Keratinocyte (primary cell): ENCODE measurements around the gene SCAF8. TPM values are rescaled to one million over a fixed set of nuclear protein-coding genes. Genes with fewer than 3 reads are reported as not detected.
"Not testable (repeated sequence)": the region's sequence is repeated elsewhere in the genome, so short reads cannot be mapped to it uniquely, and the experiment has no call there.

ENCODE experiments used
- DNase-seq: peaks from one replicate; pipeline ENCODE4 v3.0.0-alpha.2; 2011; ENCODE audit warnings: low read depth, missing footprints, low spot score
- FAIRE-seq: peaks from 2 replicates; lab custom pipeline; 2011; peaks lifted over from hg19 to GRCh38; lab: Jason Lieb, UNC
- H2AFZ ChIP-seq: 2 replicates; pipeline ENCODE4 v1.6.0; 2012; ENCODE audit warnings: low read length, control low read depth, inconsistent platforms; ENCODE audit not compliant: control insufficient read depth
- H3K27ac ChIP-seq: 2 replicates; pipeline ENCODE4 v1.5.1; 2011; ENCODE audit warnings: low read length; ENCODE audit not compliant: control insufficient read depth, insufficient read depth
- H3K27me3 ChIP-seq: 3 replicates; pipeline ENCODE4 v1.6.0; 2011; ENCODE audit warnings: low read length; ENCODE audit not compliant: control insufficient read depth, insufficient read depth; ENCODE audit errors: extremely low read depth
- H3K36me3 ChIP-seq, 2 experiments: 2 replicates in 1 of 2; 3 replicates in 1 of 2; pipeline ENCODE4 v1.5.1; 2011; ENCODE audit warnings: low read length in 2 of 2, mild to moderate bottlenecking in 1 of 2; ENCODE audit not compliant: control insufficient read depth in 2 of 2, insufficient read depth in 2 of 2; ENCODE audit errors: extremely low read depth in 1 of 2
- H3K4me1 ChIP-seq: 3 replicates; pipeline ENCODE4 v1.5.1; 2011; ENCODE audit warnings: low read length; ENCODE audit not compliant: control insufficient read depth, insufficient read depth; ENCODE audit errors: extremely low read depth
- H3K4me2 ChIP-seq: 3 replicates; pipeline ENCODE4 v1.6.0; 2011; ENCODE audit warnings: low read depth, low read length; ENCODE audit not compliant: control insufficient read depth, insufficient read depth; ENCODE audit errors: extremely low read depth
- H3K4me3 ChIP-seq, 3 experiments: fragments of 200-600 bp in 1 of 3; sonication (generic) in 1 of 3; 2 replicates in 2 of 3; 3 replicates in 1 of 3; pipeline ENCODE4 v1.5.1; 2011 to 2016; ENCODE audit warnings: low read length in 3 of 3, mild to moderate bottlenecking in 3 of 3, control low read depth in 2 of 3, inconsistent platforms in 1 of 3, low read depth in 1 of 3, mixed read lengths in 1 of 3, mixed run types in 1 of 3, moderate library complexity in 1 of 3; ENCODE audit not compliant: control insufficient read depth in 2 of 3, insufficient read depth in 2 of 3; ENCODE audit errors: extremely low read depth in 1 of 3
- H3K79me2 ChIP-seq: 2 replicates; pipeline ENCODE4 v1.6.0; 2012; ENCODE audit warnings: low read length; ENCODE audit not compliant: control insufficient read depth, insufficient read depth
- H3K9ac ChIP-seq: 3 replicates; pipeline ENCODE4 v1.6.0; 2011; ENCODE audit warnings: low read length; ENCODE audit not compliant: control insufficient read depth, insufficient read depth; ENCODE audit errors: extremely low read depth
- H3K9me1 ChIP-seq: 3 replicates; pipeline ENCODE4 v1.6.0; 2011; ENCODE audit warnings: low read length; ENCODE audit not compliant: control insufficient read depth, insufficient read depth; ENCODE audit errors: extremely low read depth
- H3K9me3 ChIP-seq: 2 replicates; pipeline ENCODE4 v1.5.1; 2012; ENCODE audit warnings: low read depth, low read length; ENCODE audit not compliant: control insufficient read depth
- H4K20me1 ChIP-seq: 3 replicates; pipeline ENCODE4 v1.6.0; 2011; ENCODE audit warnings: low read length; ENCODE audit not compliant: control insufficient read depth, insufficient read depth; ENCODE audit errors: extremely low read depth
- CTCF ChIP-seq, 3 experiments: IDR thresholded peaks in 1 of 3; conservative IDR thresholded peaks in 1 of 3; optimal IDR thresholded peaks in 1 of 3; 2 replicates in 2 of 3; 3 replicates in 1 of 3; pipeline versions ENCODE3 to v1.5.1; 2011; ENCODE audit warnings: low read length in 3 of 3, mild to moderate bottlenecking in 3 of 3, moderate library complexity in 2 of 3, control low read depth in 1 of 3, inconsistent platforms in 1 of 3; ENCODE audit not compliant: insufficient read depth in 2 of 3; ENCODE audit errors: extremely low read depth in 1 of 3
- EZH2 ChIP-seq: IDR thresholded peaks from one replicate; pipeline ENCODE4 v1.6.1; 2012; ENCODE audit warnings: inconsistent platforms, mild to moderate bottlenecking, low read length, moderate library complexity
- dilution Hi-C: fragments of 300-500 bp; cut with MboI; formaldehyde crosslinking; loops from one replicate; pipeline ENCODE4 v1.7.0; 2020; ENCODE audit warnings: low sequenced_read_pairs; ENCODE audit not compliant: extremely low pct_ligation_motif_present
- polyA plus RNA-seq, 5 experiments: library from polyadenylated mRNA; depleted of rRNA in 3 of 5; stranded (reverse) in 3 of 5; stranded (forward) in 1 of 5; unstranded in 1 of 5; fragments of >200 nt; gene quantifications; 1 replicate in 1 of 5; 2 replicates in 3 of 5; 3 replicates in 1 of 5; pipeline versions ENCODE4 v1.2.1 to v1.2.3, GENCODE V29; 2011 to 2012; ENCODE audit warnings: missing spikeins in 2 of 5, low read depth in 1 of 5, low replicate concordance in 1 of 5

The SCAF8 gene
- polyA plus RNA-seq, 1 donor (not counting 4 experiments of a cell fraction or from before 2014, with no cell fraction given) = 19.1 TPM

- no peaks in the 10 kb centered on the region for H3K79me2 ChIP-seq
- peaks cover 12 to 18% of the 10 kb centered on the region in 2 experiments for H3K36me3 ChIP-seq
- no peaks in the 10 kb centered on the region for H3K9me3 ChIP-seq
- no peaks in the 10 kb centered on the region for H3K27me3 ChIP-seq
- FAIRE-seq = no peak
- no peak for DNase-seq
- no peaks in the 10 kb centered on the region for H3K4me1 ChIP-seq
- H3K9me1 ChIP-seq = no peaks in the 10 kb centered on the region
- no peak overlapping the region for H3K4me2 ChIP-seq
- no peaks in the 10 kb centered on the region for H4K20me1 ChIP-seq
- H2AFZ ChIP-seq = no peak overlapping the region
- H3K9ac ChIP-seq = no peak overlapping the region
- dilution Hi-C loops = no loop called here
- H3K4me3 ChIP-seq = no peak overlapping the region
- TF ChIP-seq EZH2 (no peak), CTCF (optimal IDR thresholded peaks at IDR 0.05 in 1 of 3, IDR thresholded peaks at IDR 0.05 in 1 of 3, conservative IDR thresholded peaks at IDR 0.05 in 1 of 3; ENCODE audit: extremely low read depth in 1 of 3, insufficient read depth in 2 of 3, low read length in 3 of 3) (no peak)
- H3K27ac ChIP-seq = no peak overlapping the region
Measured at GRCh38 chr6:154806804-154807203, 73.6 kb downstream of the SCAF8 start.

- H3K4me2 ChIP-seq, DNase-seq, H3K4me3 ChIP-seq, H3K27ac ChIP-seq, H3K9me1 ChIP-seq, H4K20me1 ChIP-seq, H3K27me3 ChIP-seq, H3K9me3 ChIP-seq, H2AFZ ChIP-seq, H3K79me2 ChIP-seq, dilution Hi-C loops, FAIRE-seq, H3K9ac ChIP-seq, H3K4me1 ChIP-seq: not testable (repeated sequence)
- peaks cover 14 to 18% of the 10 kb centered on the region in 2 experiments for H3K36me3 ChIP-seq
Measured at GRCh38 chr6:154811663-154812062, 78.4 kb downstream of the SCAF8 start.

- no peaks in the 10 kb centered on the region for H3K4me1 ChIP-seq
- no peak for DNase-seq
- H3K9me1 ChIP-seq = no peaks in the 10 kb centered on the region
- no peaks in the 10 kb centered on the region for H3K79me2 ChIP-seq
- H3K9me3 ChIP-seq = no peaks in the 10 kb centered on the region
- H3K27me3 ChIP-seq = no peaks in the 10 kb centered on the region
- H2AFZ ChIP-seq = no peak overlapping the region
- H3K4me3 ChIP-seq = no peak overlapping the region
- no peak for TF ChIP-seq EZH2
- TF ChIP-seq CTCF (optimal IDR thresholded peaks at IDR 0.05 in 1 of 3, IDR thresholded peaks at IDR 0.05 in 1 of 3, conservative IDR thresholded peaks at IDR 0.05 in 1 of 3; ENCODE audit: extremely low read depth in 1 of 3, insufficient read depth in 2 of 3, low read length in 3 of 3) = no peak
- H3K27ac ChIP-seq = no peak overlapping the region
- no peak for FAIRE-seq
- no peak overlapping the region for H3K4me2 ChIP-seq
- H4K20me1 ChIP-seq = no peaks in the 10 kb centered on the region
- peaks cover 7 to 17% of the 10 kb centered on the region in 2 experiments for H3K36me3 ChIP-seq
- no peak overlapping the region for H3K9ac ChIP-seq
- dilution Hi-C loops = no loop called here
Measured at GRCh38 chr6:154814063-154814462, 80.8 kb downstream of the SCAF8 start.
